Naive thymus-derived CD4-positive, alpha-beta T cell (primary cell): Measurements from ENCODE around the gene RTL9. TPM values are rescaled to one million over a fixed set of nuclear protein-coding genes. Genes with fewer than 3 reads are reported as not detected.

Experiments used
- ATAC-seq: fragments of 150-1000 bp; cut with Tn5 transposase; 2 replicates; pipeline ENCODE4 v1.10.0; 2021; ENCODE audit warnings: mild to moderate bottlenecking, moderate library complexity
- CTCF ChIA-PET: fragments of 350-600 bp; sonication (Branson Sonifier 250); formaldehyde crosslinking; loops from one replicate; lab custom pipeline; 2021; ENCODE audit warnings: antibody characterized with exemption; lab: Charles Lee
- POLR2A ChIA-PET: fragments of 350-600 bp; sonication (Branson Sonifier 250); formaldehyde crosslinking; loops from one replicate; lab custom pipeline; 2021; ENCODE audit warnings: antibody characterized with exemption, inconsistent platforms; lab: Charles Lee
- DNase-seq, 9 donors: peaks; one replicate each; pipeline versions ENCODE4 v3.0.0 to v3.0.0-alpha.2; 2020 to 2022; ENCODE audit warnings: mixed read lengths in 1 of 9
- H3K27ac ChIP-seq: one replicate; pipeline ENCODE4 v1.7.0; 2013; ENCODE audit warnings: mild to moderate bottlenecking, low read depth, low read length, moderate library complexity
- H3K27me3 ChIP-seq, 2 donors: one replicate each; pipeline ENCODE4 v1.7.0; 2013; ENCODE audit warnings: low read length in 2 of 2, mild to moderate bottlenecking in 2 of 2, moderate library complexity in 2 of 2; ENCODE audit not compliant: control insufficient read depth in 2 of 2, insufficient read depth in 2 of 2
- H3K36me3 ChIP-seq, 3 experiments: 1 replicate in 2 of 3; 2 replicates in 1 of 3; pipeline ENCODE4 v1.7.0; 2013; ENCODE audit warnings: low read length in 3 of 3, mild to moderate bottlenecking in 3 of 3, moderate library complexity in 1 of 3; ENCODE audit not compliant: insufficient read depth in 3 of 3, control insufficient read depth in 2 of 3
- H3K4me1 ChIP-seq, 2 donors: one replicate each; pipeline ENCODE4 v1.7.0; 2013; ENCODE audit warnings: low read length in 2 of 2, mild to moderate bottlenecking in 2 of 2, moderate library complexity in 1 of 2; ENCODE audit not compliant: control insufficient read depth in 2 of 2, insufficient read depth in 2 of 2
- H3K4me3 ChIP-seq: 2 replicates; pipeline ENCODE4 v1.7.0; 2013; ENCODE audit warnings: mild to moderate bottlenecking, low read length
- H3K9me3 ChIP-seq, 3 experiments: 1 replicate in 2 of 3; 2 replicates in 1 of 3; pipeline ENCODE4 v1.7.0; 2013; ENCODE audit warnings: low read length in 3 of 3; ENCODE audit not compliant: control insufficient read depth in 2 of 3
- H3K27ac Mint-ChIP-seq, 9 donors: one replicate each; pipeline ENCODE4 v1.8.0; 2020 to 2022; ENCODE audit warnings: mixed read lengths in 9 of 9, mild to moderate bottlenecking in 8 of 9, moderate library complexity in 5 of 9, inconsistent platforms in 2 of 9
- H3K27me3 Mint-ChIP-seq, 5 donors: one replicate each; pipeline ENCODE4 v1.8.0; 2021 to 2022; ENCODE audit warnings: mixed read lengths in 5 of 5, mild to moderate bottlenecking in 1 of 5
- H3K36me3 Mint-ChIP-seq, 5 donors: one replicate each; pipeline ENCODE4 v1.8.0; 2020 to 2022; ENCODE audit warnings: mixed read lengths in 5 of 5, mild to moderate bottlenecking in 3 of 5, inconsistent platforms in 1 of 5
- H3K4me1 Mint-ChIP-seq, 7 donors: one replicate each; pipeline ENCODE4 v1.8.0; 2020 to 2022; ENCODE audit warnings: mixed read lengths in 7 of 7, mild to moderate bottlenecking in 3 of 7, inconsistent platforms in 1 of 7
- H3K4me3 Mint-ChIP-seq, 10 donors: one replicate each; pipeline ENCODE4 v1.8.0; 2020 to 2022; ENCODE audit warnings: mild to moderate bottlenecking in 10 of 10, mixed read lengths in 10 of 10, moderate library complexity in 6 of 10, inconsistent platforms in 2 of 10
- H3K9me3 Mint-ChIP-seq, 11 donors: one replicate each; pipeline ENCODE4 v1.8.0; 2020 to 2022; ENCODE audit warnings: mixed read lengths in 11 of 11, mild to moderate bottlenecking in 4 of 11, inconsistent platforms in 1 of 11, moderate library complexity in 1 of 11
- intact Hi-C, 2 donors: fragments of 100-400 bp; cut with micrococcal nuclease; formaldehyde crosslinking; loops; one replicate each; pipeline ENCODE4 v1.15.1; 2023
- polyA plus RNA-seq, 2 donors: library from polyadenylated mRNA; unstranded; fragments of 300-500 nt; fragmentation: Illumina TruSeq; gene quantifications; one replicate each; pipeline ENCODE4 v1.2.3, GENCODE V29; 2021
- total RNA-seq, 6 experiments: library from RNA in 5 of 6; stranded (reverse) in 5 of 6; gene quantifications; 1 replicate in 5 of 6; 2 replicates in 1 of 6; pipeline ENCODE4 v1.2.3 and lab custom pipeline; 2021 to 2026

Gene RTL9
- total and polyA plus RNA-seq, 7 experiments from 2014 or later, result not detected

DNA sequence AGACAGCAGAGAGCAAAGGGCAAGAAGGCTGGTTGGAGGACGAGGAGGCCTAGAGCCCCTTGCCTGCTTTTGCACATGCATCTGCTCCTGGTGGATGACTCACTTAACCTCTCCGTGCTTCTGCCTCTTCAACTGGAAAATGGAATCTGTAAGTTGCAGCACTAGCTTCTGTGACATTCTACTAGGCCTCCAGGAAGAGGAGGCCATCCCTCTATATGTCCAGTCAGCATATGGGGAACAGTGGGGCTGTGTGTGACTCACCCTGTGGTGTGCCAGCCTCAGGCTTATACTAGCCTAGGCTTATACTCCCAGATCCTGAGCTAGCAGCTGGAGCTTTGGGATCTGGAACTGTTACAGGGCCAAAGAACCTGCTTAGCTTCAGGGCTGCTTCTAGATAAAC is 36.0 kb downstream of the RTL9 start:
- POLR2A ChIA-PET, result no interaction called here
- CTCF ChIA-PET, result interaction anchor here (0.6 kb wide), 1 partner anchor 238 kb away, joined by 3 read pairs; no protein-coding TSS in a partner anchor
- Histone ChIP-seq H3K4me3 (no peak overlapping the region), H3K9me3 (no peaks in the 10 kb centered on the region), H3K27me3 (no peaks in the 10 kb centered on the region), H3K27ac (no peak overlapping the region), H3K36me3 (no peaks in the 10 kb centered on the region), H3K4me1 (no peaks in the 10 kb centered on the region)
- no peak for DNase-seq
- Mint-ChIP-seq H3K36me3 (no peaks in the 10 kb centered on the region), H3K27me3 (peaks cover 0 to 5% (median under 1%) of the 10 kb centered on the region in 5 donors), H3K27ac (no peak overlapping the region), H3K9me3 (no peaks in the 10 kb centered on the region), H3K4me1 (no peaks in the 10 kb centered on the region), H3K4me3 (no peak overlapping the region)
- ATAC-seq, result no peak
- intact Hi-C loops, result no loop called here

DNA sequence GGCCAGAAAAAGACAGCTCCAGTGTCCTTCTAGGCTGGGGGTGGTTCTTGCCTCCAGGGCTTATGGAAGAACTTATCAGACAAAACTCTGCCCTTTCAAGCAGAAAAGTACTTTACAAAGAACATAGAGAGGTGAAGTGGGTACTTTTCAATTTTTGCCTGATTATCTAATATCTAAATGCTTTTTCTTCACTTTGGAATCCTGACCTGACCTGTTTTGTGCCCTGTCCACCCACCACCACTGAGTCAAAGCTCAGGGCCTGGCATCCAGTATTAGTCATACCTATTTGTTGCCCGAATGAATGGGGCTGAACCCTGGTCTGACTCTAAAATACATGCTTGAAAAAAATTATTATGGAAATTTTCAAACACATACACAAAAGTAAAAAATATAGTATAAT is 37.2 kb downstream of the RTL9 start:
- no peaks in the 10 kb centered on the region for H3K36me3 ChIP-seq
- intact Hi-C loops, result no loop called here
- H3K4me3 Mint-ChIP-seq, result no peak overlapping the region
- ChIA-PET CTCF (interaction anchor here (0.8 kb wide), 1 partner anchor 485 kb away, joined by 3 read pairs; no protein-coding TSS in a partner anchor), POLR2A (no interaction called here)
- no peaks in the 10 kb centered on the region for H3K36me3 Mint-ChIP-seq
- H3K27me3 Mint-ChIP-seq, result peaks cover 0 to 4% (median 0%) of the 10 kb centered on the region in 5 donors
- no peaks in the 10 kb centered on the region for H3K9me3 ChIP-seq
- H3K27ac Mint-ChIP-seq, result no peak overlapping the region
- H3K4me3 ChIP-seq, result no peak overlapping the region
- H3K4me1 ChIP-seq, result no peaks in the 10 kb centered on the region
- H3K4me1 Mint-ChIP-seq, result no peaks in the 10 kb centered on the region
- no peaks in the 10 kb centered on the region for H3K9me3 Mint-ChIP-seq
- no peak for ATAC-seq
- no peak for DNase-seq
- H3K27me3 ChIP-seq, result no peaks in the 10 kb centered on the region
- H3K27ac ChIP-seq, result no peak overlapping the region

- Mint-ChIP-seq H3K4me3 (no peak overlapping the region), H3K27me3 (peaks cover 0 to 5% (median 0%) of the 10 kb centered on the region in 5 donors)
- no peak for ATAC-seq
Measured at GRCh38 chrX:110396735-110397134, 38.1 kb downstream of the RTL9 start.

DNA sequence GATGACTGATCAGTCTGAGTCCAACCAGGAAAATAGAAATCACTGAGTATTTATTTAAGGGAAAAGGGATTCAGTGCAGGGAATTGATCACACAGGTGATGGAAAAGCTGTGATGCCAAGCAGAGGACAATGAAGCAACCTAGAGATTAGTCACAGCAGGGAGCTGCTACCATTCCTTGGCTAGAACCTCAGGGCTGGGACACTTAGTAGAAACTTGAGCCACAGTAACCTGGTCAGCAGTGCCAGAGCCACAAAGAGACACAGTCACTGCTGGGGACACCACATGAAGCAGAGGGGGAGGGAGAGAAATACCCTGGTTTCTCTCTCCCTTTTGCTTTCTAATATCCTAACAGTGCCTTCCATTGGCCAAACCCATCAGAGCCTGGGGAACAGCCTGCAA is 38.7 kb downstream of the RTL9 start:
- Histone ChIP-seq H3K4me1 (no peaks in the 10 kb centered on the region), H3K36me3 (no peaks in the 10 kb centered on the region), H3K4me3 (no peak overlapping the region), H3K9me3 (no peaks in the 10 kb centered on the region), H3K27ac (no peak overlapping the region), H3K27me3 (no peaks in the 10 kb centered on the region)
- Mint-ChIP-seq H3K27me3 (peaks cover 0 to 7% (median 0%) of the 10 kb centered on the region in 5 donors), H3K4me3 (no peak overlapping the region), H3K27ac (no peak overlapping the region), H3K9me3 (no peaks in the 10 kb centered on the region), H3K36me3 (no peaks in the 10 kb centered on the region), H3K4me1 (no peaks in the 10 kb centered on the region)
- CTCF ChIA-PET, result no interaction called here
- POLR2A ChIA-PET, result no interaction called here
- intact Hi-C loops, result no loop called here
- ATAC-seq, result no peak
- no peak for DNase-seq

More at GRCh38 chrX:110396735-110397134, 38.1 kb downstream of the RTL9 start:
- Mint-ChIP-seq H3K9me3 (no peaks in the 10 kb centered on the region), H3K27ac (no peak overlapping the region), H3K4me1 (no peaks in the 10 kb centered on the region), H3K36me3 (no peaks in the 10 kb centered on the region)
- ChIA-PET CTCF (no interaction called here), POLR2A (no interaction called here)
- DNase-seq, result no peak
- Histone ChIP-seq H3K36me3 (no peaks in the 10 kb centered on the region), H3K4me3 (no peak overlapping the region), H3K4me1 (no peaks in the 10 kb centered on the region), H3K9me3 (no peaks in the 10 kb centered on the region), H3K27ac (no peak overlapping the region), H3K27me3 (no peaks in the 10 kb centered on the region)
- intact Hi-C loops, result no loop called here

GRCh38 chrX:110397904-110398303 is 39.3 kb downstream of the RTL9 start:
- H3K4me3 ChIP-seq, result no peak overlapping the region
- peaks cover 0 to 7% (median 0%) of the 10 kb centered on the region in 5 donors for H3K27me3 Mint-ChIP-seq
- H3K9me3 ChIP-seq, result no peaks in the 10 kb centered on the region
- H3K27ac ChIP-seq, result no peak overlapping the region
- no peaks in the 10 kb centered on the region for H3K4me1 Mint-ChIP-seq
- H3K4me1 ChIP-seq, result no peaks in the 10 kb centered on the region
- no peaks in the 10 kb centered on the region for H3K27me3 ChIP-seq
- no peaks in the 10 kb centered on the region for H3K36me3 Mint-ChIP-seq
- H3K4me3 Mint-ChIP-seq, result no peak overlapping the region
- ChIA-PET POLR2A (no interaction called here), CTCF (no interaction called here)
- intact Hi-C loops, result no loop called here
- ATAC-seq, result no peak
- no peak for DNase-seq
- H3K9me3 Mint-ChIP-seq, result no peaks in the 10 kb centered on the region
- no peaks in the 10 kb centered on the region for H3K36me3 ChIP-seq
- H3K27ac Mint-ChIP-seq, result no peak overlapping the region

GRCh38 chrX:110399497-110399896 is 40.8 kb downstream of the RTL9 start:
- H3K27me3 Mint-ChIP-seq, result peaks cover 0 to 7% (median 0%) of the 10 kb centered on the region in 5 donors
- ChIA-PET POLR2A (no interaction called here), CTCF (no interaction called here)
- no peaks in the 10 kb centered on the region for H3K9me3 Mint-ChIP-seq
- no peaks in the 10 kb centered on the region for H3K36me3 Mint-ChIP-seq
- no peaks in the 10 kb centered on the region for H3K27me3 ChIP-seq
- ATAC-seq, result no peak
- no peak overlapping the region for H3K4me3 ChIP-seq
- no peaks in the 10 kb centered on the region for H3K9me3 ChIP-seq
- H3K27ac ChIP-seq, result no peak overlapping the region
- intact Hi-C loops, result no loop called here
- no peaks in the 10 kb centered on the region for H3K4me1 ChIP-seq
- no peaks in the 10 kb centered on the region for H3K36me3 ChIP-seq
- no peak overlapping the region for H3K4me3 Mint-ChIP-seq
- H3K27ac Mint-ChIP-seq, result no peak overlapping the region
- no peak for DNase-seq
- no peaks in the 10 kb centered on the region for H3K4me1 Mint-ChIP-seq

DNA sequence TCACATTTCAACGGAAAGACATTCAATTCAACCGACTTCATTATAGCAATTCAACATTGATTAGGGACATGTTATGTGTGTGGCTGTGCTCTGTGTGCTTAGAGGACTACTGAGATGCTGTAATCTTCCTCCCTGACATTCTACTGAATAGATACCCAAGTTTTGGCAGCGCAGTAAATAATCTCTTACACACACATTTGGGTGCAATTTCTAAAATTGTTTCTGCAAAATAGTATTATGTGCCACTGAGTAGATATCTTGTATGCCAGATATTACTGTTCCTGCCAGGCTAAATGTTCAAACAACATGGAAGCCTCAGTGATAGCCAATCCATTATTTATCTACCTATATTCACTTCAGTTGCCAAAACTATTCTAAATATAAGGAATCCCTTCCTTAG is 41.3 kb downstream of the RTL9 start:
- no peak for DNase-seq
- intact Hi-C loops, result loop anchor here in 1 of 2 donors (2.0 kb wide), 1 partner anchor 239 kb away; no protein-coding TSS in a partner anchor
- no peak overlapping the region for H3K4me3 Mint-ChIP-seq
- no peaks in the 10 kb centered on the region for H3K4me1 Mint-ChIP-seq
- no peak overlapping the region for H3K27ac ChIP-seq
- ChIA-PET CTCF (no interaction called here), POLR2A (no interaction called here)
- no peak for ATAC-seq
- no peaks in the 10 kb centered on the region for H3K27me3 ChIP-seq
- H3K9me3 Mint-ChIP-seq, result no peaks in the 10 kb centered on the region
- peaks cover 0 to 7% (median 0%) of the 10 kb centered on the region in 5 donors for H3K27me3 Mint-ChIP-seq
- H3K27ac Mint-ChIP-seq, result no peak overlapping the region
- H3K4me3 ChIP-seq, result no peak overlapping the region
- no peaks in the 10 kb centered on the region for H3K9me3 ChIP-seq
- no peaks in the 10 kb centered on the region for H3K36me3 Mint-ChIP-seq
- no peaks in the 10 kb centered on the region for H3K4me1 ChIP-seq
- H3K36me3 ChIP-seq, result no peaks in the 10 kb centered on the region
